Panc1 (cell line): ENCODE data around the gene SPRY1.

Source experiments
- CTCF ChIP-seq: fragments of 450-650 bp; IDR thresholded peaks from 2 replicates; pipeline ENCODE4 v1.5.1; 2017; ENCODE audit warnings: mild to moderate bottlenecking
- POLR2AphosphoS5 ChIP-seq: IDR thresholded peaks from 2 replicates; pipeline ENCODE4 v1.6.1; 2012; ENCODE audit warnings: mild to moderate bottlenecking, low read depth, low read length, moderate library complexity
- SIN3A ChIP-seq: IDR thresholded peaks from 2 replicates; pipeline ENCODE4 v1.6.1; 2012; ENCODE audit warnings: low read depth, mild to moderate bottlenecking, low read length, moderate library complexity, borderline replicate concordance; ENCODE audit not compliant: insufficient read depth
- TF ChIP-seq, protein P1 (sequence below), 2 experiments: IDR thresholded peaks; 2 replicates each; pipeline ENCODE4 v1.6.1; 2011 to 2012; ENCODE audit warnings: low read depth in 2 of 2, control low read depth in 1 of 2, low read length in 1 of 2, mild to moderate bottlenecking in 1 of 2, moderate library complexity in 1 of 2; ENCODE audit not compliant: insufficient read depth in 1 of 2

GRCh38 chr4:123380728-123381716 lies 15.6 kb upstream of the SPRY1 start:
- TF ChIP-seq CTCF (no peak), SIN3A (no peak), POLR2AphosphoS5 (no peak)
- TF ChIP-seq, protein P1, sequence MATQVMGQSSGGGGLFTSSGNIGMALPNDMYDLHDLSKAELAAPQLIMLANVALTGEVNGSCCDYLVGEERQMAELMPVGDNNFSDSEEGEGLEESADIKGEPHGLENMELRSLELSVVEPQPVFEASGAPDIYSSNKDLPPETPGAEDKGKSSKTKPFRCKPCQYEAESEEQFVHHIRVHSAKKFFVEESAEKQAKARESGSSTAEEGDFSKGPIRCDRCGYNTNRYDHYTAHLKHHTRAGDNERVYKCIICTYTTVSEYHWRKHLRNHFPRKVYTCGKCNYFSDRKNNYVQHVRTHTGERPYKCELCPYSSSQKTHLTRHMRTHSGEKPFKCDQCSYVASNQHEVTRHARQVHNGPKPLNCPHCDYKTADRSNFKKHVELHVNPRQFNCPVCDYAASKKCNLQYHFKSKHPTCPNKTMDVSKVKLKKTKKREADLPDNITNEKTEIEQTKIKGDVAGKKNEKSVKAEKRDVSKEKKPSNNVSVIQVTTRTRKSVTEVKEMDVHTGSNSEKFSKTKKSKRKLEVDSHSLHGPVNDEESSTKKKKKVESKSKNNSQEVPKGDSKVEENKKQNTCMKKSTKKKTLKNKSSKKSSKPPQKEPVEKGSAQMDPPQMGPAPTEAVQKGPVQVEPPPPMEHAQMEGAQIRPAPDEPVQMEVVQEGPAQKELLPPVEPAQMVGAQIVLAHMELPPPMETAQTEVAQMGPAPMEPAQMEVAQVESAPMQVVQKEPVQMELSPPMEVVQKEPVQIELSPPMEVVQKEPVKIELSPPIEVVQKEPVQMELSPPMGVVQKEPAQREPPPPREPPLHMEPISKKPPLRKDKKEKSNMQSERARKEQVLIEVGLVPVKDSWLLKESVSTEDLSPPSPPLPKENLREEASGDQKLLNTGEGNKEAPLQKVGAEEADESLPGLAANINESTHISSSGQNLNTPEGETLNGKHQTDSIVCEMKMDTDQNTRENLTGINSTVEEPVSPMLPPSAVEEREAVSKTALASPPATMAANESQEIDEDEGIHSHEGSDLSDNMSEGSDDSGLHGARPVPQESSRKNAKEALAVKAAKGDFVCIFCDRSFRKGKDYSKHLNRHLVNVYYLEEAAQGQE (IDR thresholded peaks at IDR 0.05; ENCODE audit: insufficient read depth in 1 of 2, low read depth in 2 of 2, low read length in 1 of 2) = no peak
